Neural progenitor cell (in vitro differentiated cells): Measurements from ENCODE around the gene PEX14.

Experiments
- CTCF ChIP-seq: fragments of 200-600 bp; sonication (generic); IDR thresholded peaks from 2 replicates; pipeline ENCODE4 v1.5.1; 2017; ENCODE audit warnings: antibody characterized with exemption, mild to moderate bottlenecking
- EZH2 ChIP-seq: fragments of 200-600 bp; sonication (generic); IDR thresholded peaks from 2 replicates; pipeline ENCODE4 v1.6.1; 2017; ENCODE audit warnings: antibody characterized with exemption, mild to moderate bottlenecking, moderate library complexity
- EZH2phosphoT487 ChIP-seq: fragments of 200-600 bp; sonication (generic); IDR thresholded peaks from 2 replicates; pipeline ENCODE4 v1.6.1; 2017; ENCODE audit warnings: antibody characterized with exemption

DNA sequence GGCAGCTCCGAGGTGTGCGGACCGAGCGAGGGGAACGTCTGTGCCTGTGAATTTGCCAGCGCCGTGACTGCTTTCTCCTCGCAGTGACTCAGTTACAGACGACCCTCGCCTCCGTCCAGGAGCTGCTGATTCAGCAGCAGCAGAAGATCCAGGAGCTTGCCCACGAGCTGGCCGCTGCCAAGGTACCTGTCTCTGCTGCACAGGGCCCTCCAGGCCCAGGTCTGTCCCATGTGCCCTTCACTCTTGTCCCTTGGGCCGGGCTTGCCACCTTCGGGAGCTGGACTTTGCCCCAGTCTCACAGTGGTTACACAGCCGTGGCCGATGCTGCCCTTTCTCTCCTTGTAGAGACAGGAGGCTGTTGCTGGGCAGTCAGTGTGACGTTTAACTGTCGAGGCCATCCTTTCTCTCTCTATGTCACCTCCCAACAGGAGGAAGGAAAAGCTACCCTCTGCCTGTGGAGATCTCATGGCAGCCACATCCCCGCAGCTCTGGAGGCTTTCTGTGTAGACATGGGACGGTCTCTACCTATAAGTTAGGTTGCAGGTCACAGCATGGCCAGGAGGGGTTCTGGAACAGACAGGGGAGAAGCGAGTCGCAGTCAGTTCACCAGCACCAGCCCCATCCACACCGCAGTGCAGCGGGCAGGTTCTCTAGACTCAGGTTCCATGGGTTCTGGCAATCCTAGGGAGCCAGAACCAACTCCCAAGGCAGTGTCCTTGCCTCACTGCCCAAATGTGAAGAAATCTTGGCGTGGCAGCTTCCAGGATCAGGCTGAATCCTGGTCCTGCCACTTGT lies 149.7 kb downstream of the PEX14 start:
- TF ChIP-seq CTCF (no peak), EZH2phosphoT487 (no peak), EZH2 (no peak)
